ENCODE measurements around the gene LGR4. TPM values are rescaled to one million over a fixed set of nuclear protein-coding genes. Genes with fewer than 3 reads are reported as not detected.

The LGR4 gene
- total RNA-seq, 1 donor from 2014 or later, result 36.2 TPM

DNA sequence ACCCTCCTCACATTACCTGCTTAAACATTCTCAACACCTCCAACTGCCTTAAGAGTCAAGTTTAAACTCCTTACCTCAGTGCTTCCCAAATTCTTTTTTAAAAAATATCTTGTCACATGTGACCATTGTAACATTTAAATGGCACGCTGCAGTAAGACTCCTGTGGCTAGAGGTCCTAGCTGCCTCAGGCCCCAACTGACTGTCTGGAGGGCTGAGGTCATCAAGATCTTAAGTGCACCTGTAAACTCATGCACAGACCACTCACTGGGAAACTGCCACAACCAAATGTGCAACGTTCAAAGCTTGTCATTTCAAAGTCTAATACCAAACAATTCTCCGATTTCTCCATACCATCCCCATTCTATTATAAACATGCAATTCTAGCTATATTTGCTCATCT lies 93.1 kb downstream of the LGR4 start:
- Mint-ChIP-seq H3K4me3 (ENCODE audit: unreplicated experiment) (no peak overlapping the region), H3K36me3 (ENCODE audit: low read depth) (peaks cover 23% of the 10 kb centered on the region), H3K9me3 (ENCODE audit: low read depth) (no peaks in the 10 kb centered on the region), H3K27me3 (ENCODE audit: low read depth) (no peaks in the 10 kb centered on the region), H3K27ac (ENCODE audit: unreplicated experiment) (no peak overlapping the region), H3K4me1 (ENCODE audit: low read depth) (peaks cover 14% of the 10 kb centered on the region)
- TF ChIP-seq, protein P1, sequence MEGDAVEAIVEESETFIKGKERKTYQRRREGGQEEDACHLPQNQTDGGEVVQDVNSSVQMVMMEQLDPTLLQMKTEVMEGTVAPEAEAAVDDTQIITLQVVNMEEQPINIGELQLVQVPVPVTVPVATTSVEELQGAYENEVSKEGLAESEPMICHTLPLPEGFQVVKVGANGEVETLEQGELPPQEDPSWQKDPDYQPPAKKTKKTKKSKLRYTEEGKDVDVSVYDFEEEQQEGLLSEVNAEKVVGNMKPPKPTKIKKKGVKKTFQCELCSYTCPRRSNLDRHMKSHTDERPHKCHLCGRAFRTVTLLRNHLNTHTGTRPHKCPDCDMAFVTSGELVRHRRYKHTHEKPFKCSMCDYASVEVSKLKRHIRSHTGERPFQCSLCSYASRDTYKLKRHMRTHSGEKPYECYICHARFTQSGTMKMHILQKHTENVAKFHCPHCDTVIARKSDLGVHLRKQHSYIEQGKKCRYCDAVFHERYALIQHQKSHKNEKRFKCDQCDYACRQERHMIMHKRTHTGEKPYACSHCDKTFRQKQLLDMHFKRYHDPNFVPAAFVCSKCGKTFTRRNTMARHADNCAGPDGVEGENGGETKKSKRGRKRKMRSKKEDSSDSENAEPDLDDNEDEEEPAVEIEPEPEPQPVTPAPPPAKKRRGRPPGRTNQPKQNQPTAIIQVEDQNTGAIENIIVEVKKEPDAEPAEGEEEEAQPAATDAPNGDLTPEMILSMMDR (IDR thresholded peaks at IDR 0.05), result no peak
- no peak for DNase-seq (ENCODE audit: low spot score)

DNA sequence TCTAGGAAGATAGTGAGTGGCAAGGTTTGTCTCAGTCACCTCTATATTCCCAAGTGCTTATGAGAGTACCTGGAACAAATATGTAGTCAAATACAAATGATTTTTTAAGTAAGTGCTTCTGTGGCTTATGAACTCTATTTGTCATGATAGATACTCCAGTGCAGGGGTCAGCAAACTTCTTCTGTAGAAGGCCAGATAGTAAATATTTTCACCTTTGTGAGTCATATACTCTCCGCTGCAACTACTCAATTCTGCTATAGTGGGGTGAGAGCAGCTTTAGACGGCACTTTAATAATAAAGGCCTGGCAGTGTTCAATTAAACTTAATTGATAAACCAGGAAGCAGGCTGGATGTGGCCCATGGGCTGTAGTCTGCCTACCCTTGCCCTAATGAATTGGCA lies 97.2 kb downstream of the LGR4 start:
- peaks cover 23% of the 10 kb centered on the region for H3K36me3 Mint-ChIP-seq (ENCODE audit: low read depth)
- no peaks in the 10 kb centered on the region for H3K27me3 Mint-ChIP-seq (ENCODE audit: low read depth)

GRCh38 chr11:27373856-27374602 lies 98.6 kb downstream of the LGR4 start:
- no peak for DNase-seq (ENCODE audit: low spot score)
- H3K4me1 Mint-ChIP-seq (ENCODE audit: low read depth), result no peaks in the 10 kb centered on the region
- no peak overlapping the region for H3K27ac Mint-ChIP-seq (ENCODE audit: unreplicated experiment)
- peaks cover 13% of the 10 kb centered on the region for H3K36me3 Mint-ChIP-seq (ENCODE audit: low read depth)
- no peaks in the 10 kb centered on the region for H3K9me3 Mint-ChIP-seq (ENCODE audit: low read depth)
- TF ChIP-seq, protein P1 (IDR thresholded peaks at IDR 0.05), result no peak
- H3K27me3 Mint-ChIP-seq (ENCODE audit: low read depth), result no peaks in the 10 kb centered on the region
- H3K4me3 Mint-ChIP-seq (ENCODE audit: unreplicated experiment), result no peak overlapping the region

More for the DNA sequence above, 97.2 kb downstream of the LGR4 start:
- Mint-ChIP-seq H3K27ac (ENCODE audit: unreplicated experiment) (no peak overlapping the region), H3K4me3 (ENCODE audit: unreplicated experiment) (no peak overlapping the region), H3K9me3 (ENCODE audit: low read depth) (no peaks in the 10 kb centered on the region), H3K4me1 (ENCODE audit: low read depth) (no peaks in the 10 kb centered on the region)
- DNase-seq (ENCODE audit: low spot score), result no peak
- TF ChIP-seq, protein P1 (IDR thresholded peaks at IDR 0.05), result no peak

- TF ChIP-seq, protein P1 (IDR thresholded peaks at IDR 0.05), result no peak
- no peak for DNase-seq (ENCODE audit: low spot score)
These were observed 99.2 kb downstream of the LGR4 start for GRCh38 chr11:27373392-27373791.

GRCh38 chr11:27372164-27372563 lies 100.4 kb downstream of the LGR4 start:
- H3K27me3 Mint-ChIP-seq (ENCODE audit: low read depth), result no peaks in the 10 kb centered on the region
- no peaks in the 10 kb centered on the region for H3K9me3 Mint-ChIP-seq (ENCODE audit: low read depth)
- no peaks in the 10 kb centered on the region for H3K4me1 Mint-ChIP-seq (ENCODE audit: low read depth)
- TF ChIP-seq, protein P1 (IDR thresholded peaks at IDR 0.05), result no peak
- no peak overlapping the region for H3K27ac Mint-ChIP-seq (ENCODE audit: unreplicated experiment)
- no peak for DNase-seq (ENCODE audit: low spot score)
- H3K36me3 Mint-ChIP-seq (ENCODE audit: low read depth), result peaks cover 9% of the 10 kb centered on the region
- H3K4me3 Mint-ChIP-seq (ENCODE audit: unreplicated experiment), result no peak overlapping the region

More at GRCh38 chr11:27373392-27373791, 99.2 kb downstream of the LGR4 start:
- Mint-ChIP-seq H3K36me3 (ENCODE audit: low read depth) (peaks cover 11% of the 10 kb centered on the region), H3K4me1 (ENCODE audit: low read depth) (no peaks in the 10 kb centered on the region), H3K27me3 (ENCODE audit: low read depth) (no peaks in the 10 kb centered on the region), H3K27ac (ENCODE audit: unreplicated experiment) (no peak overlapping the region), H3K4me3 (ENCODE audit: unreplicated experiment) (no peak overlapping the region), H3K9me3 (ENCODE audit: low read depth) (no peaks in the 10 kb centered on the region)

Measured in chondrocyte (in vitro differentiated cells).